ENCODE measurements around the gene NPR2. TPM values are rescaled to one million over a fixed set of nuclear protein-coding genes. Genes with fewer than 3 reads are reported as not detected.

The NPR2 gene
- polyA plus RNA-seq, 1 of the 3 experiments (the other 2 are of a cell fraction), result 13.5 TPM

- Histone ChIP-seq H3K9me3 (no peaks in the 10 kb centered on the region), H3K4me2 (no peak overlapping the region), H3K27ac (ENCODE audit: low read depth in 2 of 2, low read length in 1 of 2) (no peak overlapping the region), H3F3A (replicated peaks; ENCODE audit: insufficient read depth) (peaks cover 7% of the 10 kb centered on the region), H4K20me1 (ENCODE audit: insufficient read depth) (no peaks in the 10 kb centered on the region), H3K9ac (no peak overlapping the region), H3K79me2 (ENCODE audit: insufficient read depth) (peaks cover 21% of the 10 kb centered on the region), H2AFZ (ENCODE audit: low read depth) (no peak overlapping the region), H3K4me1 (ENCODE audit: control insufficient read depth in 1 of 2, insufficient read depth in 2 of 2, low read depth in 1 of 2, low read length in 1 of 2) (peaks cover 10 to 16% of the 10 kb centered on the region in 2 experiments; a peak in 2 of 4 replicates), H3K4me3 (ENCODE audit: low read depth in 2 of 2, low read length in 1 of 2) (no peak overlapping the region), H3K36me3 (replicated peaks in 1 of 2; ENCODE audit: control insufficient read depth in 1 of 2, insufficient read depth in 2 of 2, low read length in 1 of 2) (peaks cover 4 to 55% of the 10 kb centered on the region in 2 experiments), H3K9me2 (no peaks in the 10 kb centered on the region), H3K27me3 (ENCODE audit: insufficient read depth) (no peaks in the 10 kb centered on the region)
- DNase-seq, result no peak
- CTCF ChIA-PET, result interaction anchor here (1.0 to 4.2 kb wide), 4 partner anchors 18 to 264 kb away, joined by 3 to 13 read pairs (median 8); partner anchors contain the start of gene RUSC2
- POLR2A ChIA-PET, result no interaction called here
- WGBS (ENCODE audit: low lambda C conversion rate), result 94% methylated on average over 5 of the region's 5 CpGs
- TF ChIP-seq RCOR1 (IDR thresholded peaks at IDR 0.05; ENCODE audit: low read length), result no peak
- no peak for TF ChIP-seq TAF1 (IDR thresholded peaks at IDR 0.05; ENCODE audit: borderline replicate concordance, low read depth, low read length)
- no peak for TF ChIP-seq PBX3 (IDR thresholded peaks at IDR 0.05)
Measured at GRCh38 chr9:35753466-35753865, 37.9 kb upstream of the NPR2 start.

- H3K4me1 ChIP-seq (ENCODE audit: control insufficient read depth in 1 of 2, insufficient read depth in 2 of 2, low read depth in 1 of 2, low read length in 1 of 2), result peaks cover 13 to 17% of the 10 kb centered on the region in 2 experiments; a peak in 2 of 4 replicates
- H3K27me3 ChIP-seq (ENCODE audit: insufficient read depth), result no peaks in the 10 kb centered on the region
- H3K9me3 ChIP-seq, result no peaks in the 10 kb centered on the region
- H3F3A ChIP-seq (replicated peaks; ENCODE audit: insufficient read depth), result peaks cover 9% of the 10 kb centered on the region
- ChIA-PET POLR2A (no interaction called here), CTCF (interaction anchor here (1.0 to 4.2 kb wide), 5 partner anchors 19 to 265 kb away, joined by 3 to 13 read pairs (median 4); partner anchors contain the start of gene RUSC2)
- no peak within 1 kb of the TSS for H3K4me2 ChIP-seq
- H3K27ac ChIP-seq (ENCODE audit: low read depth in 2 of 2, low read length in 1 of 2), result no peak within 1 kb of the TSS
- no peaks in the 10 kb centered on the region for H4K20me1 ChIP-seq (ENCODE audit: insufficient read depth)
- H3K4me3 ChIP-seq (ENCODE audit: low read depth in 2 of 2, low read length in 1 of 2), result no peak within 1 kb of the TSS
- H3K9me2 ChIP-seq, result no peaks in the 10 kb centered on the region
- TF ChIP-seq TAF1 (IDR thresholded peaks at IDR 0.05; ENCODE audit: borderline replicate concordance, low read depth, low read length) (no peak), IRF3 (IDR thresholded peaks at IDR 0.05; ENCODE audit: low read depth, low read length) (no peak), TEAD4 (IDR thresholded peaks at IDR 0.05; ENCODE audit: borderline replicate concordance, insufficient read depth) (no peak), RFX5 (IDR thresholded peaks at IDR 0.05; ENCODE audit: low read length) (no peak), MEF2A (IDR thresholded peaks at IDR 0.05; ENCODE audit: borderline replicate concordance, low read depth) (no peak), RCOR1 (IDR thresholded peaks at IDR 0.05; ENCODE audit: low read length) (no peak), SIN3A (IDR thresholded peaks at IDR 0.05; ENCODE audit: borderline replicate concordance, low read depth, low read length) (no peak), POLR2AphosphoS5 (IDR thresholded peaks at IDR 0.05; ENCODE audit: low read depth, low read length) (no peak), NRF1 (IDR thresholded peaks at IDR 0.05; ENCODE audit: low read depth, low read length) (no peak), EP300 (IDR thresholded peaks at IDR 0.05; ENCODE audit: borderline replicate concordance in 1 of 2, low read depth in 1 of 2, low read length in 1 of 2) (no peak), YY1 (IDR thresholded peaks at IDR 0.05; ENCODE audit: low read depth) (no peak), FOXJ3 (CRISPR knock-in tag; IDR thresholded peaks at IDR 0.05) (no peak)
- TF ChIP-seq, protein P1, sequence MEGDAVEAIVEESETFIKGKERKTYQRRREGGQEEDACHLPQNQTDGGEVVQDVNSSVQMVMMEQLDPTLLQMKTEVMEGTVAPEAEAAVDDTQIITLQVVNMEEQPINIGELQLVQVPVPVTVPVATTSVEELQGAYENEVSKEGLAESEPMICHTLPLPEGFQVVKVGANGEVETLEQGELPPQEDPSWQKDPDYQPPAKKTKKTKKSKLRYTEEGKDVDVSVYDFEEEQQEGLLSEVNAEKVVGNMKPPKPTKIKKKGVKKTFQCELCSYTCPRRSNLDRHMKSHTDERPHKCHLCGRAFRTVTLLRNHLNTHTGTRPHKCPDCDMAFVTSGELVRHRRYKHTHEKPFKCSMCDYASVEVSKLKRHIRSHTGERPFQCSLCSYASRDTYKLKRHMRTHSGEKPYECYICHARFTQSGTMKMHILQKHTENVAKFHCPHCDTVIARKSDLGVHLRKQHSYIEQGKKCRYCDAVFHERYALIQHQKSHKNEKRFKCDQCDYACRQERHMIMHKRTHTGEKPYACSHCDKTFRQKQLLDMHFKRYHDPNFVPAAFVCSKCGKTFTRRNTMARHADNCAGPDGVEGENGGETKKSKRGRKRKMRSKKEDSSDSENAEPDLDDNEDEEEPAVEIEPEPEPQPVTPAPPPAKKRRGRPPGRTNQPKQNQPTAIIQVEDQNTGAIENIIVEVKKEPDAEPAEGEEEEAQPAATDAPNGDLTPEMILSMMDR (IDR thresholded peaks at IDR 0.05), result no peak
- TF ChIP-seq, protein P2, sequence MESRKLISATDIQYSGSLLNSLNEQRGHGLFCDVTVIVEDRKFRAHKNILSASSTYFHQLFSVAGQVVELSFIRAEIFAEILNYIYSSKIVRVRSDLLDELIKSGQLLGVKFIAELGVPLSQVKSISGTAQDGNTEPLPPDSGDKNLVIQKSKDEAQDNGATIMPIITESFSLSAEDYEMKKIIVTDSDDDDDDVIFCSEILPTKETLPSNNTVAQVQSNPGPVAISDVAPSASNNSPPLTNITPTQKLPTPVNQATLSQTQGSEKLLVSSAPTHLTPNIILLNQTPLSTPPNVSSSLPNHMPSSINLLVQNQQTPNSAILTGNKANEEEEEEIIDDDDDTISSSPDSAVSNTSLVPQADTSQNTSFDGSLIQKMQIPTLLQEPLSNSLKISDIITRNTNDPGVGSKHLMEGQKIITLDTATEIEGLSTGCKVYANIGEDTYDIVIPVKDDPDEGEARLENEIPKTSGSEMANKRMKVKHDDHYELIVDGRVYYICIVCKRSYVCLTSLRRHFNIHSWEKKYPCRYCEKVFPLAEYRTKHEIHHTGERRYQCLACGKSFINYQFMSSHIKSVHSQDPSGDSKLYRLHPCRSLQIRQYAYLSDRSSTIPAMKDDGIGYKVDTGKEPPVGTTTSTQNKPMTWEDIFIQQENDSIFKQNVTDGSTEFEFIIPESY (IDR thresholded peaks at IDR 0.05; ENCODE audit: borderline replicate concordance, low read depth), result no peak
- peaks cover 14% of the 10 kb centered on the region; the same call in 1 of the 2 replicates for H3K79me2 ChIP-seq (ENCODE audit: insufficient read depth)
- H2AFZ ChIP-seq (ENCODE audit: low read depth), result no peak within 1 kb of the TSS
- DNase-seq, result no peak
- peaks cover 4 to 55% of the 10 kb centered on the region in 2 experiments for H3K36me3 ChIP-seq (replicated peaks in 1 of 2; ENCODE audit: control insufficient read depth in 1 of 2, insufficient read depth in 2 of 2, low read length in 1 of 2)
- WGBS (ENCODE audit: low lambda C conversion rate), result 80% methylated on average over 1 of the region's 3 CpGs
- H3K9ac ChIP-seq, result no peak within 1 kb of the TSS
Measured at GRCh38 chr9:35754264-35754663, 37.1 kb upstream of the NPR2 start, which contains the start of gene MSMP. Gene MSMP, minus strand, starts transcription at chr9:35754276. Its CDS starts 147 bp downstream, at chr9:35754129.

Data from SK-N-SH (cell line).